ENCODE measurements around the gene ADAMTSL4. TPM values are rescaled to one million over a fixed set of nuclear protein-coding genes. Genes with fewer than 3 reads are reported as not detected.
A peak's percentile ranks its signal among the peaks of the same experiment; 100 is the strongest.

The ADAMTSL4 gene
- total and polyA plus RNA-seq, 9 of the 15 experiments (the other 6 are each of a cell fraction or from before 2014, with no cell fraction given): 12.7 to 212 (median 35.6) TPM

GRCh38 chr1:150548632-150549495 lies at the start of gene ADAMTSL4 (continued):
- peak in 1 of 2 experiments; percentile 83; a peak in 2 of 4 replicates for TF ChIP-seq ZNF639 (CRISPR knock-in tag; conservative IDR thresholded peaks at IDR 0.05 in 1 of 2, IDR thresholded peaks at IDR 0.05 in 1 of 2)
- TF ChIP-seq OTX1 (CRISPR knock-in tag; IDR thresholded peaks at IDR 0.05): no peak
- no peak for TF ChIP-seq ZFP91 (CRISPR knock-in tag; IDR thresholded peaks at IDR 0.05)
- no peak for TF ChIP-seq XRCC5 (IDR thresholded peaks at IDR 0.05; ENCODE audit: low read depth, low read length)
- no peak for TF ChIP-seq MXD1 (CRISPR knock-in tag; IDR thresholded peaks at IDR 0.05; ENCODE audit: borderline replicate concordance, poor library complexity, severe bottlenecking)
- TF ChIP-seq SAP30 (IDR thresholded peaks at IDR 0.05; ENCODE audit: borderline replicate concordance, insufficient read depth, low read depth, low read length, poor library complexity, severe bottlenecking): peak; percentile 45
- TF ChIP-seq PATZ1 (CRISPR knock-in tag; IDR thresholded peaks at IDR 0.05; ENCODE audit: borderline replicate concordance): no peak
- TF ChIP-seq CBX8 (IDR thresholded peaks at IDR 0.05; ENCODE audit: borderline replicate concordance, extremely low read depth, low read depth, low read length, poor library complexity, severe bottlenecking): no peak
- TF ChIP-seq DDX20 (tag; IDR thresholded peaks at IDR 0.05; ENCODE audit: low read depth): no peak
- TF ChIP-seq ZBTB12 (CRISPR knock-in tag; IDR thresholded peaks at IDR 0.05): no peak
- no peak for TF ChIP-seq C11orf30 (IDR thresholded peaks at IDR 0.05; ENCODE audit: low read depth)
- peak; percentile 32; the same call in 1 of the 2 replicates for TF ChIP-seq EP400 (IDR thresholded peaks at IDR 0.05)
- TF ChIP-seq SAFB2 (IDR thresholded peaks at IDR 0.05; ENCODE audit: borderline replicate concordance, low read depth, low read length, severe bottlenecking): no peak
- TF ChIP-seq PKNOX1 (IDR thresholded peaks at IDR 0.05): no peak
- peak; percentile 87 for TF ChIP-seq ZFX (CRISPR knock-in tag; IDR thresholded peaks at IDR 0.05)
- no peak for TF ChIP-seq SMARCA4 (IDR thresholded peaks at IDR 0.05)

Data from K562 (cell line).